ENCODE data around the gene YAP1.

Gene YAP1

DNA sequence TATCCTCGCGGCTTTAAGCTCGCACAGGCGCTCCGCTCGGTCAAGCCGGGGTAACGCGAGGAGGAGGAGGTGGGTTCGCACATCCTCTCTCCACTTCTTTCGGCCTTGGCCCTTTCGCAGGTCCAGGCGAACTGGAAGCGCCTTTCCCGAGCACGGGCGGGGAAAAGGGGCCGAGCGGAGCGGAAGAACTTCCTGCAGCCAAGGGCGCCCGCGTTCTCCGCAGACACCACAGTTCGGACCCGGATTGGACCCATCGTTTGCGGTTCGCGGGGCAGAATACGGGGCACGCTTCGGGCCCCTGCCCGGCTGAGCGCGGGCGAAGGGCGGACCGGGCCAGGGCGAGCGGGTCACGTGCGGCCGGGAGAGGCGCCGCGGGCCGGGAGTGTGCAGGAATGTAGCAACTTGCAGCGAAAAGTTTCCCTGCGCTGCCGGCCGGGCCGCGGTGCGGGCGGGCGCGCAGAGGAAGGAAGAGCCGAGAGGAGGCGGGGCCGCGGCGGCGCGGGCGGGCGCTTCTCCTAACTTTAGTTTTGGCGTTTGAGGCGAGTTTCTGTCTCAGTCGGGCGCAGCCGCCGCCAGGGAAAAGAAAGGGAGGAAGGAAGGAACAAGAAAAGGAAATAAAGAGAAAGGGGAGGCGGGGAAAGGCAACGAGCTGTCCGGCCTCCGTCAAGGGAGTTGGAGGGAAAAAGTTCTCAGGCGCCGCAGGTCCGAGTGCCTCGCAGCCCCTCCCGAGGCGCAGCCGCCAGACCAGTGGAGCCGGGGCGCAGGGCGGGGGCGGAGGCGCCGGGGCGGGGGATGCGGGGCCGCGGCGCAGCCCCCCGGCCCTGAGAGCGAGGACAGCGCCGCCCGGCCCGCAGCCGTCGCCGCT is at the start of gene YAP1:
Gene YAP1, plus strand, starts transcription at position 552 of the 865 bp plus-strand sequence. CDS start 402 bp downstream, outside the sequence.
- DNase-seq (ENCODE audit: low read depth, low spot score), result peak; percentile 5

DNA sequence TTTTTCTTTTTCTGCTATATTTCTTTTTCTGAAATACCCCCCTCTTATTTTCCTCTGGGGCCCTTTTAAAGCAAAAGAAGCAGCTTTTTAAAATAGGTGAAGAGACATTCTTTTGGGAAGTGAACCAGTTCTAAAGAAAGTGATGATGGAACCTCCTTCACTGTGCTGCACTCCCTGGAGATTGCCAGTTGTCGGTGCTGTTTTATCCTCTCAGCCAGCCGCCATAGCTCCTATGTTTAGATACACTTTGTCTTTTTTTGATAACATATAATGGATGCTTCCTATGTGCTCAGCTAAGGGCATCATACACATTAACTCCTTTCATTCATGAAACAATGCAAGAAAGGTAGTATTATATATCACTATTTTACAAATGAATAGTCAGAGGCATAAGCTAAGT is 49.0 kb upstream of the YAP1 start:
- DNase-seq (ENCODE audit: low read depth, low spot score), result no peak

DNA sequence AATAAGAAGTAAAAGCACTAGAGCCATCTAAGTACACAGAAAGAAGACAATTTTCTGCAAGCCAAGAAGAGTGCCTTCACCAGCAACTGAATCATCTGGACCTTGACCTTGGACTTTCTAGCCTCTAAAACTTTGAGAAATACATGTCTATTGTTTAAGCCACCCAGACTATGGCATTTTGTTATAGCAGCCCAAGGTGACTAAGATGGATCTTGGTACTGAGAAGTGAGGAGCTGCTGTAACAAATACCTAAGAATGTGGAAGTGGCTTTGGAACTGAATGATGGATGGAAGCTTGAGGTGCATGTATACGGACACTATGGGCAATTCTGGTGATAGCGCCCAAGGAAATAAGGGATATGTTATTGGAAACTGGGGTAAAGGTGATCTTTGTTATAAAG is 48.1 kb upstream of the YAP1 start:
- DNase-seq (ENCODE audit: low read depth, low spot score), result no peak

DNA sequence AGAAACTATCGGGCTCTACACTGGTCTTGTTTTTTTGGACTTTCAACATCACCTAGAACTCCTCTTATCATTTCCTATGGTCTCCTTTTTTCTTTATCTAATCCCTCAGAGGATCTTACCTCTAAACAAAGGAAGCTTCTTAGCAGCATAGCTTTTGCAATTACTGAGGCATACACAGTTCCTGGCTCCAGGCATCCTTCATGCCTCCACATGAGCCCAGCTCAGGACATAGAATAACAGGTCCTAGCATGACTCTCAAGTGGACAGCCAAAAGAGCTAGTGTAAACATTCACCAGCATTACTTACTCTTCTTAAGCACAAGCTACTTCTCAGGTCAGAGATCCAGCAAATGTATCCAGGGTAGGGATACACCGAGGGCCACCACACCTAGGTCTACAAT is 45.9 kb upstream of the YAP1 start:
- DNase-seq (ENCODE audit: low read depth, low spot score), result no peak

DNA sequence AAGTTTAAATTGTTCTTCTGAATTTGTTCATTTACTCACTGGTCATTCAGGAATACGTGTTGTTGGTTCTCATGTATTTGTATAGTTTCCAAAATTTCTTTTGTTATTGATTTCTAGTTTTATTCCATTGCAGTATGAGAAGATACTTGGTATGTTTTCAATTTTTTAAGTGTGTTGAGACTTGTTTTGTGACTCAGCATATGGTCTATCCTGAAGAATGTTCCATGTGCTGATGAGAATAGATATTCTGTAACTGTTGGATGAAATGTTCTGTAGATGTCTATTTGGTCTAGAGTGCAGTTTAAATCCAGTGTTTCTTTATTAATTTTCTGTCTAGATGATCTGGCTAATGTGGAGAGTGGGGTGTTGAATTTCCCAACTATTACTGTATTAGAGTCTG is 39.5 kb upstream of the YAP1 start:
- no peak for DNase-seq (ENCODE audit: low read depth, low spot score)

DNA sequence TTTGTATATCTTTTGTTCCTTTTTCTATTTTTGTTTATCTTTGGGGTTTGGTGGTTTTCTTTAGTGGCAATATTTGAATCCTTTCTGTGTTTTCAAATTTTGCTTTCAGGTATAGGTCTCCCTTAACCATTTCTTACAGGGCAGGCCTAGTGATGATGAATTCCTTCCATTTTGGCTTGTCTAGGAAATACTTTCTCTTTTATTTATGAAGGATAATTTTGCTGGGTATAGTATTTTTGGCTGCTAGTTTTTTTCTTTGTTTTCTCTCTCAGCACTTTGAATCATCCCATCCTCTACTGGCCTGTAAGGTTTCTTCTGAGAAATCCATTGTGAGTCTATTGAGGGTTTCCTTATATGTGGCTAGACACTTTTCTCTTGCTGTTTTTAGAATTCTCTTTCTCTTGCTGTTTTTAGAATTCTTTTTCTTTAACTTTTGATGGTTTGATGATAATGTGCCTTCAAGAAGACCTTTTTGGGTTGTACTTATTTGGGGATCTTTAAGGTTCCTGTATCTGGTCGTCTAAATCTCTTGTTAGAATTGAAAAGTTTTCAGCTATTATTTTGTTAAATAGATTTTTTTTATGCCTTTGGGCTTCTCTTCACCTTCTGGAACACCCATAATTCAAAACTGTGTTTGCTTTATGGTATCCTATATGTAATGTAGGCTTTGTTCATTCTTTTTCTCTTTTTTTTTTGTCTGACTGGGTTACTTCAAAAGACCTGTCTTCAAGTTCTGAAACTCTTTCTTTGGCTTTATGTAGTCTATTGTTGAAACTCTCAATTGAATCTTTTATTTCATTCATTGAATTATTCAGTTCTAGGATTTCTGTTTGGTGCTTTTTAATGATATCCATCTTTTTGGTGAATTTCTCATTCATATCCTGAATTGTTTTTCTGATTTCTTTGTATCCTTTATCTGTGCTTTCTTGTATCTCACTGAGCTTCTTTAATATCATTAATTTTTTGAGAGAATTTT is 38.5 kb upstream of the YAP1 start:
- no peak for DNase-seq (ENCODE audit: low read depth, low spot score)

DNA sequence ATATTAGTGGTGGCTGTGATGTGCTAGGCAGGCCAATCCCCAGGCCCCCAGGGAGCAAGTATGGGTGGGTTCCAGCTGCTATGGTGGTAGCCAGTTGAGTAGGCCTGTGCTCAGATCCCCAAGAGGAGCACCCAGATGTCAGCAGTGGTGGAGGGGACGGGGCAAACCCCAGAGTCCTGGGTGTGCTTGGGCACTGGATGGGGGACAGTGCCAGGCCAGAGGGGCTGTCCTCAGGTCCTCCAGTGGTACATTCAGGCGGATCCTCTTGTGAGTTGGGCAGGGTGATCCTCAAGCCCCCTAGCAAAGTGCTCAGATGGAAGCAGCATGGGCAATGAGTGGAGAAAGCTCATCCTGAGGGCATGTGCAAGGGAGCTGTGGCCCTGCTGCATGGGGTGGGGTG is 37.0 kb upstream of the YAP1 start:
- no peak for DNase-seq (ENCODE audit: low read depth, low spot score)

DNA sequence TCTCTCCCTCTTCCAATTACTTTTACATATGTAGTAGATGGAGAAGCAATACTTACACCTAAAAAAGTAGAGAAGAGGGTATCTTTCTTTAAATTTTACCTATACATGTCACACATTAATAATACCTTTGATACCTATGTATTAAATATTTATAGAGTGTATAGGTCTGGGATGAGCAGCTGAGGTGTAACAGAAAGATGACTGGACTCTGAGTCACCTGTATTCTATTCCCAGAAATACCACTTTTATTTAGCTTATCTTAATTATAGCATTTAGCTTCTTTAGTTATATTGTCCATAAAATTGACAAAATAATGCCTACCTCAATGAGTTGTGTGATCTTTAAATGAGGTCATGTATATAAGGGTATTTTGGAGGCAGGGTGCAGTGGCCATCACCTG is 30.6 kb upstream of the YAP1 start:
- DNase-seq (ENCODE audit: low read depth, low spot score), result no peak

DNA sequence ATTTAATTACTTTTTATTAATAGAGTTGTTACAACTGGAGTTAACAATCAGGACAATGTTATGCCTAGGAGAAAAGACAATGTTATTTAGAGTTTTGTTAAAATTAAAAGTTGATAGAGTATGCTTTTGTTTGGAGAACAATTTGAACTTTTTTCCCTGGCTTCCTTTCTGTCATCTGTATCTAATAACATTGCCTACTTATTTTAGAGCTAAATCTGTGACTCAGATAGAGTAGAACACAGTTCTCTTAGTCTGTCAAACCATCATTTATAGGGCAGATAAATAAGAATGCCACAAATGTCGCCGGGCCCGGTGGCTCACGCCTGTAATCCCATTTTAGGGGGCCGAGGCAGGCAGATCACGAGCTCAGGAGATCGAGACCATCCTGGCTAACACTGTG is 28.9 kb upstream of the YAP1 start:
- no peak for DNase-seq (ENCODE audit: low read depth, low spot score)

DNA sequence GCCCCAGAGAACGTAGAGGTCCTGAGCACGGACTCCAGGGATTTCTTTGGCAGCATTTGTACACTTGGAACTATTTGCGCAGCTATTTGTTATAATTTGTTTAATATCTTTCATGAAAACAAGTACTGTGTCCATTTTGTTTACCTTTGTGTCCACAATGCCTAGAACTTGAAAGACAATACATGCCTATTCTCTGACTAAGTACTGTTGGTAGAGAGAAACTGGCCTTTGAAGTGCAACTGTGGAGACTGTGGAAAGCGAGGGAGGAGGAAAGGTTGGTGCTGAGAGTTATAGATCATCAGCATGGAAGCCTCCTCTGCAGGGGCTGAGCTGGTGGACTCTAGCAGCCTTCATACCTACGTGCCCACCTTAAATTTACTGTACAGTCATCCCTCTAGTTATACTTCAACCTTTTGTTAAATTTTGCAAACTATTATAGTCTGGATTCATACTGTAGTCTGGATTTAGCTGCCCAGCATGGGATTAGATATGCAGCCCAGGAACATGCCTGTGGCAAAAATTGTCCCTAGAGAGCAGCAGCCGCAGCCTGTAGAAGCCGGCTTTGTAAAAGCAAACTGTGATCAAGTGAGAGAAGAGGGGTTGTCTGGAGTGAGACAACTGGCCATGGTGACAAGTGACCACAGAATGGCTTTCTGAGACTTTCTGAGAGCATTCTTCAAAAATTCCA is 24.2 kb upstream of the YAP1 start:
- no peak for DNase-seq (ENCODE audit: low read depth, low spot score)

DNA sequence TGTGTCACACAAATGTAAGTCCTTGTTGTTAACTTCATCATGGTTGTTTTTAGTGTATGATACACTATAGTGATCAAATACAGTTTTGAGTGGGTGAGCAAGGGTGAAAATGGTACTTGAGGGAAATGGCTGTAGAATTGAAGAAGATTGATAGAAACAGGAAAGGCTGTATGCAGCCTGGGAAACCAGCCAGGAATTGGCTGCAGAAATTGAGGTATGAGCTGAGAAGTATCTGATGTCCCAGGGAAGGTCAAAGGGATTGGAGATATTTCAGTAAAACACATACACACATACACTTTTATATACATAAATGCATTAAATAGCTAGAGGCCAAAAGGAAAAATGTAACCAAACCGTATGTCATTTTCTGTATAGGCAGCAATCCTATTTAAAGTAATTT is 13.1 kb upstream of the YAP1 start:
- no peak for DNase-seq (ENCODE audit: low read depth, low spot score)

DNA sequence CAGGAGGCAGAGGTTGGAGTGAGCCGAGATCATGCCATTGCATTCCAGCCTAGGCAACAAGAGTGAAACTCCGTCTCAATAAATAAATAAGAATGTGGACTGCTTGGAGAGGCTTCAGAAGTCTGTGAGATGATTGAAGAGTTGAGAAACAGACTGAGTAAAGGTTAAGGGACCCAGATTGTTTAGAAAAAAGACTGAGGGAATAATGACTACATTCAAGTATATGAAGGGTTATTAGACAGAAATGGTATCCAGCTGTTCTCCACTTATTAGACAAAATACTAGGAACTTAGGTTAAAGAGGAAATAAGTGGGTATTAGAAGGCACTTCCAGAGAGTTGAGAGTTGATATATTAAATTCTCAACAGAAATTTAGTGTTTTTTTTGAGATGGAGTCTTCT is 10.5 kb upstream of the YAP1 start:
- no peak for DNase-seq (ENCODE audit: low read depth, low spot score)

DNA sequence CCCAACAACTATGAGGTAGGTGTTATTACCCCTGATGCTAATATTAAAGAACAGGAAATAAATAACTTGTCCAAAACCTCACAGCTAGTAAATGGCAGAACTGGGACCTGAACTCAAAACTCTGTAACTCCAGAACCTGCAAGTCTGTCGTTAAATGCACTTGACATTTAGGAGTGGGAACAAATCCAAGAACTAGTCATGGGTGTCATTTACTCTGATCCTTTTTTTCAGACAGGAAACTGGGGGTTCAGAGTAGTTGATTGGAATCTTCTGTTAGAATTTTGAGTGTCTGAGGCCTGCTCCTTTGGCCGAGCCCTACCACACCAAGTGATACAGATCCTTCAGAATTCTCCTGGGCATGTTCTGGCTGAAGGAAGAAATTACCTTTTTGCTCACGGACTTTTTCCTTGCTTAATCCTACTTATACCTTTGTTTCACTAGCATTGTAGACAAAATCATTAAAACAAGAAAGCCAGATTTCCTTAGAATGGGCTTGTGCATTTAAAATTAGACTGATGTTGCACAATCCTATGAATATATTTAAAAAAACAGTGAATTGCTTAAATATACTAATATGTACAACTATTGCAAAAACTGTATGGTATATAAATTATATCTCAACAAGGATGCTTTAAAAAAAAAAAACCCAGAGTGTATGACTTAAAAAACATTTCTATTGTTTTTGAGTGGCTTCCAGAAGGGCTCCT is 1.4 kb upstream of the YAP1 start:
- no peak for DNase-seq (ENCODE audit: low read depth, low spot score)

DNA sequence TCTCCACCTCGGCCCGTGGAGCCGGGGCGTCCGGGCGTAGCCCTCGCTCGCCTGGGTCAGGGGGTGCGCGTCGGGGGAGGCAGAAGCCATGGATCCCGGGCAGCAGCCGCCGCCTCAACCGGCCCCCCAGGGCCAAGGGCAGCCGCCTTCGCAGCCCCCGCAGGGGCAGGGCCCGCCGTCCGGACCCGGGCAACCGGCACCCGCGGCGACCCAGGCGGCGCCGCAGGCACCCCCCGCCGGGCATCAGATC is 439 bp downstream of the YAP1 start:
- no peak for DNase-seq (ENCODE audit: low read depth, low spot score)

DNA sequence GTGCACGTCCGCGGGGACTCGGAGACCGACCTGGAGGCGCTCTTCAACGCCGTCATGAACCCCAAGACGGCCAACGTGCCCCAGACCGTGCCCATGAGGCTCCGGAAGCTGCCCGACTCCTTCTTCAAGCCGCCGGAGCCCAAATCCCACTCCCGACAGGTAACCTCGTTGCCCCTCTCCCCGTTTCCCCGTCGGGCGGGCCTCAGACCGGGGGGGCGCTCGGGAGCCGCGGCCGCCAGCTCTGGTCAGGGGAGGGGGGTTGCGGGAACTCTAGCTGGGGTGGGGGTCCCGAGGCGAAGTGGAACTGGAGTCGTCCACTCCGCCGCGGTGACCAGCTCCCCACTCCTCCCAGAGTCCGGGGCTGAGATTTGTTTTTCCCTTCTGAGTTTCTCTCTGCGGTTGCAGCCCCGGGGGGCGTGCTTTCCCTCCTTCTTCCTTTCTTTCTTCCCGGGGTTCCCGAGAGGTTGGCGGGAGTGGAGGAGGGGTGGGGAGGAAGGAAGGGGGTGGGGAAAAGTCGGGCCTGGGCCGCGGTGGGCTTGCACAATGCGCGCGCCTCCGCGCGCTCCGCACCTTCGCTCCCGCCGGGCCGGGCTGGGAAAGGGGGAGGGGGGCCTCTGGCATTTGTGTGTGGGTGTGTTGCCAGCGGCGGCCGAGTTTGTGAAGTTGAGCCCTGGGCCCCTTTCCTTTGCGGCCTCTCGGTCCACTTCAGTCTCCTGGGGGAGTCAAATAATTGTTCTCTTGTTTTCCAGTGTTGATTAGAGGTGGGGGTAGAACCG is 952 bp downstream of the YAP1 start:
- DNase-seq (ENCODE audit: low read depth, low spot score), result no peak

DNA sequence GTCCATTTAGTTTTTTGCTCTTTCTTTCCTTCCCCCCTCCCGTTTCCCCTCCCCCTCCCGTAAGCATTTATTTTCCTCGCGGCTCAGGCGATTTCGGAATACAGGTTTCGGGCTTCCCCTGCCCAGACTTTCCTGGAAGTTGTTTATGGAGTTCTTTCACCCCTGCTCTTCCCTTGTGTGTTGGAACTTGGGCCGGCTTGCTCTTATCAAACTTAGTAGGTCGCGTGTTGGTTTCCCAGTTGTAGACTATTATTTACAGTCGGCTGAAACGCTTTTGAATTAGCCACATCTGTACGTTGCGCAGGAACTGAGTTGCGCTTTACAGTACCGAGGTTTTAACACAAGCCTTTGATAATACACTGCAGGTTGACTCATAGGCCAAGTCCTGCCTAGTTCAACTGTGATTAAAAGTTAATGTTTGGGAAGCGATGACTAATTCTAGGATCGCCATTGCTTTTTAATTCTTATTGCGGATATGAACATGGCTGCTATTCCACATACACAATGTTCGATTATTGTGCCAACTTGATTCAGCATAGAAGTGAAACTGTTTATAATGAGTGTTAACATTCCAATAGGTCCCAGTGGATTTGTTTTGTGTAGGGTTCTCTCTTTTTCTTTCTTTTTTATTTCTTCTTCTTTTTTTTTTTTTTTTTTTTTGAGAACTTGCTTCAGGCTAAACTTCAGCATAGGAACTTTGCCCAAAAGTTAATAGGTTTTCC is 1.7 kb downstream of the YAP1 start:
- no peak for DNase-seq (ENCODE audit: low read depth, low spot score)

DNA sequence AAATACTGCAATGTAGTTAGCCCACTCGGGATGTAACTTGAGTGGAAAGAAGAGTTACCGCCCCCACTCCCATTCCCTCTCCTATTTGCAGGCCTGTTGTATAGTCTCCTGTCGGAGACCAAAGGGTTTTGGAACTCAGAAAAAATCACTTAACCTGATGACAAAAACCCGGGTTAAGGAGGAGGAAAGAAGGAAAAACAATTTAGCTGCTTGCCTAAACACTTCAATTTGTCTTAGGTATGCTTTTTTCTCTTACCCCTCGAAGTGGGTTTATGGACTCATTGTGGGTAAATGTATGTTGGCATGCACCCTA is 2.2 kb downstream of the YAP1 start:
- no peak for DNase-seq (ENCODE audit: low read depth, low spot score)

DNA sequence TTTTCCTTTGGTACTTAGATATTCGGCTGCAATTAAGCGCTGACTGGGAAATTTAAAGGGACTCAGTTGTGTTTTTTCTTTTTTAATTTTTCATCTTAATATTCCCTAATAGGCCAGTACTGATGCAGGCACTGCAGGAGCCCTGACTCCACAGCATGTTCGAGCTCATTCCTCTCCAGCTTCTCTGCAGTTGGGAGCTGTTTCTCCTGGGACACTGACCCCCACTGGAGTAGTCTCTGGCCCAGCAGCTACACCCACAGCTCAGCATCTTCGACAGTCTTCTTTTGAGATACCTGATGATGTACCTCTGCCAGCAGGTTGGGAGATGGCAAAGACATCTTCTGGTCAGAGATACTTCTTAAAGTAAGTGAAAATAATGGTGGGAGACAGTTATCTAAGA is 3.8 kb downstream of the YAP1 start:
- DNase-seq (ENCODE audit: low read depth, low spot score), result no peak

DNA sequence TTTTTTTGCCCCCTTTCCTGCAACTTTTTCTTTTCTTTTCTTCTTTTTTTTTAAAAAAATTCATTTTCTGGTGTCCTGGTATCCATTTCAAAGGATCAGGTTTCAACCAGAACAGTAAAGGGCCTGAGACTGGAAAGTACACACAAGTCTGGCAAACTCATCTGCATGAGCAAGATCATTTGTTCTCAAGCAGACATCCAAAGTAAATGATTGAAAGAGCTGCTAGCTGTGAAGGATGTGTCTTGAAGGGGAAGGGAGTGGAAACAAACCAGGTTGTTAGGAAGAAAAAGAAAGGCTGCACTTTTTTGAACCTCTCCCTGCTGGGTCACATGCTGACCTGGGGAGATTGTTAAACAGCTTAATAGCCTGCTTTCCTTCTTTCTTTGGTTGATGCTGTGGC is 5.3 kb downstream of the YAP1 start:
- DNase-seq (ENCODE audit: low read depth, low spot score), result no peak

DNA sequence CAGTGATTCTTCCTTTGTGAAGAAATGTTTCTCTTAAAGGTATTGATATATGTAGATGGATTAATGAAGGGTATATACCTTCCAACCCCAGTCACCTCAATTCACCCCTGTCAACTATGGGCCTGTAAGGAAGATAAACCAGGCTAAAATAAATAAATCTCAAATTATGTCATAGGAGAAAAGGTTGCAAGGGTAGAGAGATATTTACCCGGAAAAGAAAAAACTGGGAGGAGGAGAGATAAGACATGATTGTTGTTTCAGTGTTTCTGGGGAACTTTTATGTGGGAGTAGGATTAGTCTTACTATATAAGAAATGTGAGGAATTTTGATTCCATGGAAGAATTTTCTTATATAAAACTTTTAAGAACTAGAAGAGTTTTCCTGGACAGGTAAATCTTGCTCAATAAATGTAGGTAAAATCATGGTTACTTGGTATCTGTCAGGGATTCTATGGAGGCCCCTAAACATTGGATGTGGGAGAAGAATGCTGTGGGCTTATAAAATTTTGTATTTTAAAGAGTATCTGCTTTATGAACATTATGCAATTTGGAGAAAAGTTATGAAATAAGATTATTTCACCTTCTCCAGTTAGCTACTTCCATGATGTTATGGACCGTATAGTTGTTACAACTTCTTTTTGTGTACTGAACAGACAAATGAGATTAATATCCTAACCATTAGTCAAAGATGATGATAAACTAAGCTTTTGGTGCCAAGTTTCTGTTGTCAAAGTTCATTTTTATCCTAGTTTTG is 6.4 kb downstream of the YAP1 start:
- no peak for DNase-seq (ENCODE audit: low read depth, low spot score)

Data from activated CD4-positive, CD25-positive, alpha-beta regulatory T cell treated with anti-CD3 and anti-CD28 coated beads, Interleukin-2, amount 50 U/mL, for 16 hours (primary cell).